Neuronal stem cell (in vitro differentiated cells): ENCODE data around the gene NSD2.

ENCODE experiments used
- DNase-seq: peaks from one replicate; pipeline ENCODE4 v3.0.0-alpha.2; 2013; ENCODE audit warnings: low spot score
- H2AFZ ChIP-seq: one replicate; pipeline ENCODE4 v1.6.1; 2013; ENCODE audit warnings: mild to moderate bottlenecking, low read length, inconsistent platforms
- H2AK5ac ChIP-seq: 2 replicates; pipeline ENCODE4 v1.6.1; 2013; ENCODE audit warnings: low read depth, mild to moderate bottlenecking, inconsistent platforms, low read length, moderate library complexity, mixed read lengths
- H2BK120ac ChIP-seq: 2 replicates; pipeline ENCODE4 v1.6.1; 2013; ENCODE audit warnings: low read depth, mild to moderate bottlenecking, inconsistent platforms, low read length, moderate library complexity, mixed read lengths
- H2BK12ac ChIP-seq: one replicate; pipeline ENCODE4 v1.6.1; 2013; ENCODE audit warnings: low read length, inconsistent platforms
- H2BK15ac ChIP-seq: 2 replicates; pipeline ENCODE4 v1.6.1; 2013; ENCODE audit warnings: mild to moderate bottlenecking, low read length, inconsistent platforms, mixed read lengths
- H2BK5ac ChIP-seq: one replicate; pipeline ENCODE4 v1.6.1; 2013; ENCODE audit warnings: inconsistent platforms, mild to moderate bottlenecking, low read length, moderate library complexity
- H3K14ac ChIP-seq: one replicate; pipeline ENCODE4 v1.6.1; 2013; ENCODE audit warnings: low read length, inconsistent platforms
- H3K18ac ChIP-seq: 2 replicates; pipeline ENCODE4 v1.6.1; 2013; ENCODE audit warnings: low read length, inconsistent platforms
- H3K23ac ChIP-seq: 2 replicates; pipeline ENCODE4 v1.6.1; 2013; ENCODE audit warnings: low read depth, mild to moderate bottlenecking, mixed read lengths, low read length, inconsistent platforms; ENCODE audit not compliant: poor library complexity
- H3K27ac ChIP-seq: replicated peaks from 3 replicates; pipeline ENCODE4 v1.5.1; 2013; ENCODE audit warnings: low read length, inconsistent platforms
- H3K27me3 ChIP-seq, 3 experiments: 2 replicates each; pipeline ENCODE4 v1.6.1; 2013; ENCODE audit warnings: low read length in 3 of 3, mild to moderate bottlenecking in 2 of 3, inconsistent platforms in 1 of 3, low read depth in 1 of 3, mixed read lengths in 1 of 3, moderate library complexity in 1 of 3; ENCODE audit not compliant: control insufficient read depth in 3 of 3, insufficient read depth in 3 of 3
- H3K36me3 ChIP-seq, 2 donors: replicated peaks in 1 of 2; 2 replicates each; pipeline ENCODE4 v1.6.1; 2013; ENCODE audit warnings: low read length in 2 of 2; ENCODE audit not compliant: control insufficient read depth in 2 of 2, insufficient read depth in 2 of 2
- H3K4ac ChIP-seq: 2 replicates; pipeline ENCODE4 v1.6.1; 2013; ENCODE audit warnings: inconsistent platforms, mild to moderate bottlenecking, low read length, moderate library complexity
- H3K4me1 ChIP-seq, 2 donors: 1 replicate in 1 of 2; 2 replicates in 1 of 2; pipeline ENCODE4 v1.6.1; 2013; ENCODE audit warnings: low read length in 2 of 2, low read depth in 1 of 2; ENCODE audit not compliant: control insufficient read depth in 2 of 2, insufficient read depth in 1 of 2
- H3K4me2 ChIP-seq: one replicate; pipeline ENCODE4 v1.6.1; 2013; ENCODE audit warnings: mild to moderate bottlenecking, low read length, inconsistent platforms; ENCODE audit not compliant: insufficient read depth, poor library complexity, severe bottlenecking
- H3K4me3 ChIP-seq, 2 donors: 2 replicates each; pipeline ENCODE4 v1.5.1; 2013; ENCODE audit warnings: low read length in 2 of 2, mild to moderate bottlenecking in 2 of 2, inconsistent platforms in 1 of 2, moderate library complexity in 1 of 2
- H3K79me1 ChIP-seq: one replicate; pipeline ENCODE4 v1.6.1; 2013; ENCODE audit warnings: low read depth, mild to moderate bottlenecking, inconsistent platforms, low read length, moderate library complexity
- H3K9ac ChIP-seq: one replicate; pipeline ENCODE4 v1.6.1; 2013; ENCODE audit warnings: mild to moderate bottlenecking, low read depth, low read length, inconsistent platforms; ENCODE audit not compliant: poor library complexity
- H3K9me3 ChIP-seq, 2 donors: replicated peaks in 1 of 2; 2 replicates each; pipeline versions ENCODE3 to v1.6.1; 2013; ENCODE audit warnings: low read length in 2 of 2, mild to moderate bottlenecking in 2 of 2, inconsistent platforms in 1 of 2, low read depth in 1 of 2, mixed read lengths in 1 of 2, moderate library complexity in 1 of 2; ENCODE audit not compliant: control insufficient read depth in 2 of 2, insufficient read depth in 1 of 2
- H4K8ac ChIP-seq: one replicate; pipeline ENCODE4 v1.6.1; 2013; ENCODE audit warnings: low read depth, mild to moderate bottlenecking, inconsistent platforms, low read length, moderate library complexity
- H4K91ac ChIP-seq: one replicate; pipeline ENCODE4 v1.6.1; 2013; ENCODE audit warnings: low read length, low read depth, mild to moderate bottlenecking, inconsistent platforms; ENCODE audit not compliant: poor library complexity
- WGBS, 2 donors: extraction: QIAGEN DNeasy Blood & Tissue Kit; methylation state at CpG; one replicate each; pipeline ENCODE4 v1.1.7; 2013; ENCODE audit warnings: missing lambda C conversion rate in 2 of 2, mixed read lengths in 1 of 2; ENCODE audit not compliant: insufficient read length in 2 of 2, insufficient replicate concordance in 1 of 2; ENCODE audit errors: extremely low coverage in 2 of 2; 5-methylcytosine and 5-hydroxymethylcytosine counted together

The NSD2 gene

GRCh38 chr4:1958276-1959103 lies 87.3 kb downstream of the NSD2 start:
- Histone ChIP-seq H3K23ac (no peak overlapping the region), H2BK120ac (no peak overlapping the region), H3K79me1 (peaks cover 5% of the 10 kb centered on the region), H3K18ac (no peak overlapping the region), H2AK5ac (no peak overlapping the region), H2BK5ac (no peak overlapping the region), H3K4me1 (peaks cover 0 to 1% of the 10 kb centered on the region in 2 donors), H3K27me3 (no peaks in the 10 kb centered on the region), H2AFZ (no peak overlapping the region), H3K4ac (no peak overlapping the region), H3K9ac (no peak overlapping the region), H2BK15ac (no peak overlapping the region), H3K36me3 (peaks cover 64 to 99% of the 10 kb centered on the region in 2 donors), H4K91ac (no peak overlapping the region), H3K9me3 (no peaks in the 10 kb centered on the region), H3K27ac (no peak overlapping the region), H3K14ac (no peak overlapping the region), H3K4me2 (no peak overlapping the region), H2BK12ac (no peak overlapping the region), H3K4me3 (no peak overlapping the region), H4K8ac (no peak overlapping the region)
- WGBS, 2 donors = no CpG with 5 or more reads among the region's 15 CpGs
- DNase-seq = no peak

GRCh38 chr4:1959104-1959384 lies 87.9 kb downstream of the NSD2 start:
- Histone ChIP-seq H2AFZ (no peak overlapping the region), H3K79me1 (peaks cover 5% of the 10 kb centered on the region), H4K91ac (no peak overlapping the region), H3K23ac (no peak overlapping the region), H3K18ac (no peak overlapping the region), H3K4me3 (no peak overlapping the region), H3K4me1 (peaks cover 0 to 1% of the 10 kb centered on the region in 2 donors), H2BK120ac (no peak overlapping the region), H2BK12ac (no peak overlapping the region), H3K4ac (no peak overlapping the region), H3K36me3 (peaks cover 64 to 99% of the 10 kb centered on the region in 2 donors), H2AK5ac (no peak overlapping the region), H3K27me3 (no peaks in the 10 kb centered on the region), H2BK15ac (no peak overlapping the region), H3K14ac (no peak overlapping the region), H2BK5ac (no peak overlapping the region), H3K27ac (no peak overlapping the region), H4K8ac (no peak overlapping the region), H3K4me2 (no peak overlapping the region), H3K9me3 (no peaks in the 10 kb centered on the region), H3K9ac (no peak overlapping the region)
- no peak for DNase-seq
- no CpG with 5 or more reads among the region's 5 CpGs for WGBS, 2 donors

GRCh38 chr4:1960170-1960825 lies 89.1 kb downstream of the NSD2 start:
- peaks cover 5% of the 10 kb centered on the region for H3K79me1 ChIP-seq
- H3K23ac ChIP-seq = no peak overlapping the region
- no peak overlapping the region for H2BK5ac ChIP-seq
- H4K91ac ChIP-seq = no peak overlapping the region
- peaks cover 0 to 4% of the 10 kb centered on the region in 2 donors for H3K4me1 ChIP-seq
- no peak overlapping the region for H3K18ac ChIP-seq
- H2BK15ac ChIP-seq = no peak overlapping the region
- no CpG with 5 or more reads among the region's 7 CpGs for WGBS, 2 donors
- no peak overlapping the region for H3K14ac ChIP-seq
- DNase-seq = no peak
- H2BK12ac ChIP-seq = no peak overlapping the region
- H3K4ac ChIP-seq = no peak overlapping the region
- H3K27ac ChIP-seq = no peak overlapping the region
- no peak overlapping the region for H3K9ac ChIP-seq
- H3K27me3 ChIP-seq = no peaks in the 10 kb centered on the region
- no peak overlapping the region for H4K8ac ChIP-seq
- no peak overlapping the region for H2AK5ac ChIP-seq
- H3K4me3 ChIP-seq = no peak overlapping the region
- no peak overlapping the region for H3K4me2 ChIP-seq
- H3K36me3 ChIP-seq = peaks cover 60 to 99% of the 10 kb centered on the region in 2 donors
- H2BK120ac ChIP-seq = no peak overlapping the region
- H3K9me3 ChIP-seq = no peaks in the 10 kb centered on the region
- H2AFZ ChIP-seq = no peak overlapping the region

- no peak overlapping the region for H2AK5ac ChIP-seq
- H3K27me3 ChIP-seq = no peaks in the 10 kb centered on the region
- no CpG with 5 or more reads among the region's 15 CpGs for WGBS, 2 donors
- no peak overlapping the region for H2BK5ac ChIP-seq
- H2AFZ ChIP-seq = no peak overlapping the region
- H3K79me1 ChIP-seq = peaks cover 5% of the 10 kb centered on the region
- no peak overlapping the region for H3K23ac ChIP-seq
- no peak overlapping the region for H2BK12ac ChIP-seq
- no peak overlapping the region for H3K14ac ChIP-seq
- H2BK120ac ChIP-seq = no peak overlapping the region
- H4K91ac ChIP-seq = no peak overlapping the region
- H3K4me2 ChIP-seq = no peak overlapping the region
- no peak for DNase-seq
- H3K9me3 ChIP-seq = no peaks in the 10 kb centered on the region
- H2BK15ac ChIP-seq = no peak overlapping the region
- H3K4ac ChIP-seq = no peak overlapping the region
- peaks cover 0 to 4% of the 10 kb centered on the region in 2 donors for H3K4me1 ChIP-seq
- no peak overlapping the region for H3K4me3 ChIP-seq
- no peak overlapping the region for H3K9ac ChIP-seq
- H3K27ac ChIP-seq = no peak overlapping the region
- peaks cover 61 to 99% of the 10 kb centered on the region in 2 donors for H3K36me3 ChIP-seq
- no peak overlapping the region for H4K8ac ChIP-seq
- no peak overlapping the region for H3K18ac ChIP-seq
These were observed 89.8 kb downstream of the NSD2 start for GRCh38 chr4:1961038-1961437.
